Cardiac fibroblast (primary cell): ENCODE measurements around the gene RASL10B.

Experiments
- DNase-seq, 2 donors: peaks; one replicate each; pipeline versions ENCODE4 v3.0.0 to v3.0.0-alpha.2; 2010; ENCODE audit warnings: low read depth in 2 of 2
- H3K4me3 ChIP-seq, 2 donors: replicated peaks in 1 of 2; 1 replicate in 1 of 2; 2 replicates in 1 of 2; pipeline ENCODE4 v1.5.1; 2011; ENCODE audit warnings: low read depth in 2 of 2, low read length in 2 of 2, mild to moderate bottlenecking in 2 of 2, moderate library complexity in 1 of 2
- TF ChIP-seq, protein P1 (sequence below): IDR thresholded peaks from one replicate; pipeline ENCODE4 v1.5.1; 2011; ENCODE audit warnings: low read depth, mild to moderate bottlenecking, low read length, inconsistent platforms

Gene RASL10B

GRCh38 chr17:35744830-35745229, 13.4 kb downstream of the RASL10B start:
- DNase-seq = no peak
- H3K4me3 ChIP-seq = no peak overlapping the region
- TF ChIP-seq, protein P1, sequence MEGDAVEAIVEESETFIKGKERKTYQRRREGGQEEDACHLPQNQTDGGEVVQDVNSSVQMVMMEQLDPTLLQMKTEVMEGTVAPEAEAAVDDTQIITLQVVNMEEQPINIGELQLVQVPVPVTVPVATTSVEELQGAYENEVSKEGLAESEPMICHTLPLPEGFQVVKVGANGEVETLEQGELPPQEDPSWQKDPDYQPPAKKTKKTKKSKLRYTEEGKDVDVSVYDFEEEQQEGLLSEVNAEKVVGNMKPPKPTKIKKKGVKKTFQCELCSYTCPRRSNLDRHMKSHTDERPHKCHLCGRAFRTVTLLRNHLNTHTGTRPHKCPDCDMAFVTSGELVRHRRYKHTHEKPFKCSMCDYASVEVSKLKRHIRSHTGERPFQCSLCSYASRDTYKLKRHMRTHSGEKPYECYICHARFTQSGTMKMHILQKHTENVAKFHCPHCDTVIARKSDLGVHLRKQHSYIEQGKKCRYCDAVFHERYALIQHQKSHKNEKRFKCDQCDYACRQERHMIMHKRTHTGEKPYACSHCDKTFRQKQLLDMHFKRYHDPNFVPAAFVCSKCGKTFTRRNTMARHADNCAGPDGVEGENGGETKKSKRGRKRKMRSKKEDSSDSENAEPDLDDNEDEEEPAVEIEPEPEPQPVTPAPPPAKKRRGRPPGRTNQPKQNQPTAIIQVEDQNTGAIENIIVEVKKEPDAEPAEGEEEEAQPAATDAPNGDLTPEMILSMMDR = no peak

GRCh38 chr17:35745246-35745645, 13.8 kb downstream of the RASL10B start:
- TF ChIP-seq, protein P1 = no peak
- no peak overlapping the region for H3K4me3 ChIP-seq
- no peak for DNase-seq

DNA sequence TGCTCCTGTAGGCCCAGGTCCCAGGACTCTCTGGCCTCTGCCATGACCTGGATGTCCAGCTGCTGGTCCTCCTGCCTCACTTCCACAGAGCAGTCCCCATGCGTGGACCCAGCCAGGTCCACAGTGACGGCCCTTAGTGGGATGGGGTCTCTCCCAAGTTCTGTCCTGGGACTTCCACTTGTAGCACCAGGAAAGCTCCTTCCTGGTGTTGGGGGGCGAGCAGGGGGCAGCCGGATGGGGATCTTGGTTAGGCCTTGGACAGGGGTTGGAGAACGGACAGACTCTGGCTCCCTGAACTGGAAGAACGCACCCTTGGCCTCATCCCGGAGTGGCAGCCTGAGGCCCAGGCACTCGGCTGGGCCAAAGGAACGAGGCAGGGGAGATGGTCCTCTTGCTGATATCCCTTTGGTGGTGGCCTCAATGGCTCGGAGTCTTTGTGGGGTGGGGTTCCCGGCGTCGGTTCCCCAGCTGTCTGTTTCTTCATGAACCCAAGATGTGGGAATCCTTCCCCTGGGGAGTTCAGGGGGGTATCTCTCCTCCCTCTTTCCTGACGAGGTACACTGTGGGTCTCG, 14.4 kb downstream of the RASL10B start:
- TF ChIP-seq, protein P1 = no peak
- no peak for DNase-seq
- no peak overlapping the region for H3K4me3 ChIP-seq

DNA sequence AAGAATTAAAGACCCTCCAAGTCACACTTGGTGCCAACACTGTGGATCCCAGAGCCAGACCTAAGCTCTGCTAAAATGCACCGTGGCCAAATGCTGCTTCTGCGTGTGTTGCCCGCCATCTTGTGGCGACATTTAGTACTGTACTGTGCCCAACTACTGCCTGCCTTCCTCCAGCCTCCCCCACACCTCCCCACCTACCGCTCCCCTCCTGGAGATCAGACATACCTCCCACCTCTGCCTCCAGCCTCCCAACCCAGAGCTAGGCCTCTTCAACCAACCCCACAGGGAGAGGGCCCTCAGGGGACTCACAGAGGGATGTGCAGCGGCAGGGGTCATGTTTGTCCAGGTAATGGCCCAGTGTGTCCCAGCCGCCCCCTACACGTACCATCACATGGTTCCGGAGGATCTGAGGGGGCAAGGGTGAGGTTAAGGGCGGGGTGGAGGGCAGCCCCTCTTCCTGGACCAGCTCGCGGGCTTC, 16.1 kb downstream of the RASL10B start:
- H3K4me3 ChIP-seq = no peak overlapping the region
- peak; percentile 86 to 87 for DNase-seq
- TF ChIP-seq, protein P1 = peak; percentile 83

GRCh38 chr17:35748341-35748841, 17.0 kb downstream of the RASL10B start:
- DNase-seq = peak in 1 of 2 donors; percentile 55
- TF ChIP-seq, protein P1 = no peak
- H3K4me3 ChIP-seq = no peak overlapping the region

DNA sequence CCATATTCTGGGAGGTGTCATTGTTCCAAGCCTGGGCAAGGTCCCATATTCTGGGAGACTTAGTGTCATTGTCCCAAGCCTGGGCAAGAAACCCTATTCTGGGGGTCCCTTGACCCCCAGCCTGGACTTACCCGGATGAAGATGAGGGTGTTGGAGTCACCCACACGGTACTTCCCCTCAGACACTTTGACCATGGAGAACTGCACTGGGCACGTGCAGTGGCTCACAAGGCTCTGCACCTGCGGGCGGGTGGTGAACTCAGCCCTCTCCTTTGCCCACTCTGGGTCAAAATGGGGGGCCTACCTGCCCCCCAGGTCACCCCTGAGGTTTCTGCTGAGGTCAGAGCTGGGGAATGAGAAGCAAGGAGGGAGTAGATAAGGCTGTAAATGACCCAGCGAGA, 17.5 kb downstream of the RASL10B start:
- no peak overlapping the region for H3K4me3 ChIP-seq
- TF ChIP-seq, protein P1 = no peak
- DNase-seq = no peak
